GM12891 (cell line): Measurements from ENCODE around the gene WFDC11.

Experiments used
- POLR2A ChIP-seq: IDR thresholded peaks from 2 replicates; pipeline ENCODE4 v1.6.1; 2011; ENCODE audit warnings: low read depth, low read length, control low read depth
- POLR2AphosphoS5 ChIP-seq: IDR thresholded peaks from 2 replicates; pipeline ENCODE4 v1.6.1; 2011; ENCODE audit warnings: low read depth, low read length, control low read depth
- TAF1 ChIP-seq: IDR thresholded peaks from 2 replicates; pipeline ENCODE4 v1.6.1; 2011; ENCODE audit warnings: low read depth, low read length, control low read depth

DNA sequence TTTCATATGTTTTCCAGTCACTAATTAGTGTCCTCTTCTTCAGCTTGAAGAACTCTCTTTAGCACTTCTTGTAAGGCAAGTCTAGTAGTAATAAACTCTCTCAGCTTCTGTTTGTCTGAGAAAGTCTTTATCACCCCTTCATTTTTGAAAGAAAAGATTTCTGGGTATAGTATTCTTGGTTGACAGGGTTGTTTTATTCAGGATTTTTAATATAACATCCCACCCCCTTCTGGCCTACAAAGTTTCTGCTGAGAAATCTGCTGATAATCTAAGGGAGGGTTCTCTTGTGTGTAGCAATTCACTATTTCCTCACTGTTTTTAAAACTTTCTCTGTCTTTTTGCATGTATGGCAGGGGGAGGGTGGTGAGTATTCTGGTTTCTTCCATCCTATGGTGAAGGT lies 9.6 kb upstream of the WFDC11 start:
- TF ChIP-seq POLR2AphosphoS5 (no peak), POLR2A (no peak), TAF1 (no peak)
